HG03575 (cell line): ENCODE data around the gene SPATC1L.
"Not testable (repeated sequence)": the region's sequence is repeated elsewhere in the genome, so short reads cannot be mapped to it uniquely, and the experiment has no call there.

Experiments used
- ATAC-seq: cut with Tn5 transposase; IDR thresholded peaks from one replicate; pipeline ENCODE4 v1.9.1; 2021; ENCODE audit not compliant: unreplicated experiment, insufficient number of reproducible peaks, low FRiP score; ENCODE audit errors: extremely low read depth

Gene SPATC1L

DNA sequence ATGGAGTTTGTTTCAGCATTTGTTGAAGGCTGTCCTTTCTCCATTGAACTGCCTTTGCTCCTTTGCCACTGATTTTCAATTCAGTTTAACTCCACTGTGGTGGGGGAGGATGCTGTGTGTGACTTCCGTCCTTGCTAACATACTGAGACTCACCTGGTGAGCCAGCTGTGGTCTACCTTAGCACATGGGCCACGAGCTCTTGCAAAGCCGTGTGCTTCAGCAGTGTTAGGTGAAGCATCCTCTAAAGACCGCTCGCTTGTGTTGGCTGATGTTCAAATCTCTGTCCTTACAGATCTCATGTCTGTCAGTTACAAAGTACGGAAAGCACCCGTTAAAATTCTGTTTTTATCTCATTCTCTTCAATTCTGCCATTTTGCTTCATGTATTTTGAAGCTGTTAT is 3.6 kb upstream of the SPATC1L start:
- no peak for ATAC-seq

GRCh38 chr21:46187261-46187660 is 3.0 kb upstream of the SPATC1L start:
- no peak for ATAC-seq

GRCh38 chr21:46185716-46186115 is 1.5 kb upstream of the SPATC1L start:
- no peak for ATAC-seq

- ATAC-seq, result no peak
These were observed 631 bp upstream of the SPATC1L start for GRCh38 chr21:46184625-46185555.

- ATAC-seq, result not testable (repeated sequence)
These were observed 836 bp downstream of the SPATC1L start for GRCh38 chr21:46183337-46183909.

DNA sequence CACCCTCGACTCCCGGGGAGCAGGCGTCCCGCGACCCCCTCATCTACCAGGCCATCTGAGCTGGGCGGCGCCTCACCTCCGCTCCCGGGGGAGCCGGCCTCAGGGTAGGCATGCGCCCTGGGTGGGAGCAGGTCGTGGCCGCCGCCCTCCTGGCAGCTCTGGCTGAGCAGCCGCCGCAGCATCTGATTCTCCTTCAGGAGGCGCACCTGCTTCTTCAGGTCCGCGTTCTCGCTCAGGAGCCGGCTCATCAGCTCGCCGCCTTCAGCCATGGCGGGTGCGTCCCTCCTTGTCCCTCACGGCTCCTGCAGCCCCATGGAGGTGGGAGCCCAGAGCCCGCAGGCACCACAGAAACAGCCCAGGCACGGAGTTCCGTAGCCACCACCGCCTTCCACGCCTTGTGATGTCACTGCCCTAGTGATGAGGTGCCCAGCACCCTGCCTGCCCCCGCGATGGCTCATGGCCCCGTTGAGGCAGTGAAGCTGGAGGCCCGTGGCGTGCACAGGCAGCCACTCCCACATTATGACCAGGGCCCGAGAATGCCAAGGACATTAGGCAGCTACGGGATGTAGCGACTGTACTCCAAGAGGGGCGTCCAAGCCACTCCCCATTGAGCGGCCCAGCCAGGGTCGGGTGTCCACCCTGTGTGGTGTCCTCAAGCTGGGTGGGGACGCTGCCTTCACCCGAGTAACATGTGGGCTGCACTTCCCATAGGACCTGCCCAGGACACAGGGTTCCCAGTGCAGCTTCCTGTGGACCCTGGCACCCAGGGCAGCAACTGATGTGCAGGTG is 1.5 kb downstream of the SPATC1L start:
- no peak for ATAC-seq

GRCh38 chr21:46181953-46182547 is 2.2 kb downstream of the SPATC1L start:
- no peak for ATAC-seq

GRCh38 chr21:46181436-46181835 is 2.8 kb downstream of the SPATC1L start:
- ATAC-seq, result no peak

DNA sequence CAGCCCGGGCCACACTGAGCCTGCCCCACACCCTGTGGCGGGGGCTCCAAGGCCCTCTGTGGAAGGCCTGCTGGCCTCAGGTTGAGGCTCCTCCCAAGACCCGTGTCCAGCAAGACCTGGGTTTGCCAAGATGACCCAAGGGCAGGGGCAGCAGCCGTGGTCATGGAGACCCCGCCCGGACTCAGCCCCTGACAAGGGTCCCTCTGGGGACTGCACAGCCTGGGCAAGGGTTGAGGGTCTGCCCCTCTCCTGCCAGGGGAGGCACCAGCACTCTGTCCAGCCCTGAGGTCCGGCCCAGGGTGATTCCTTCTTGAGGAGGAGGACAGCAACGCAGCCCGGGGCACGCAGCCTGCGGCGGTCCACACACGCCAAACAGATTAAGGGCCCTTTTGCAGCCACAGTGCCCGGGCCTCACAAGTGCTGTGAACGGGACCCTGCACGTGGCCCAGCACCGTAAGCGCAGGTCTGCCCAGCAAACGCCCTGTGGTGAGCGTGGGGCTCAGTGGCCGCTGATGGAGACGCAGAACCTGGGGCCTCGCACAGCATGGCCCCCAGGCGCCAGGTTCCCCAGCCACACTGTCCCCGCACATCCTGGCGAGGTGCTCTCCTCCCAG is 3.4 kb downstream of the SPATC1L start:
- no peak for ATAC-seq

DNA sequence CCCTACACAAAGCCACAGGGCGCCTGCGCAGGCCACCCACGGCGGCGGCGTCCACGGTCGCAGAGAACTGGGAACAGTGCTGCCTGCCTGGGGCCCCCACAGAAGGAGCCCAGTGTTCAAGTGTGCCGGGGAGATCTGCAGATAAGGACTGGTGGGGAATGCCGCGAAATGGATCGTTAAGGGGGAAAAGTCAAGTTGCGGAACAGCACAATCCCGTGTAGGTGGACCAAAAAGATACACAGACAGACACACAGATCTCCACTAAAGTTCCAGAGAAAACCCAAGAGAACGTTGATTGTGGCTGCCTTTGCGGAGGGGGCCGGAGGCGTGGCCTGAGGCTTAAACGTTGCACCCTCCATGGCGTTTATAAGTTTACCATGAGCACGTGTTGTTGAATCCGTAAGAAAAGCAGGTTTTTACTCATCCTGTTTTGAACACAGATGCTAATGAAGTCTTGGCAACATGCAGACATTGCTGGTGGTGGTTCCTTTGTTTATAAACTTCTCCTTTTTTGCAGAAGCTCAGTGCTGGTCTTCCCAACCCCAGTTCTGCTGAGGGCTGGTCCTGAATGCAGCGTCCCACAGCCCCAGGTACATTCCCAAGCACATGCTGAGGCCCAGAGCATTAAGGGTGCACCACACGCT is 4.1 kb downstream of the SPATC1L start:
- no peak for ATAC-seq

DNA sequence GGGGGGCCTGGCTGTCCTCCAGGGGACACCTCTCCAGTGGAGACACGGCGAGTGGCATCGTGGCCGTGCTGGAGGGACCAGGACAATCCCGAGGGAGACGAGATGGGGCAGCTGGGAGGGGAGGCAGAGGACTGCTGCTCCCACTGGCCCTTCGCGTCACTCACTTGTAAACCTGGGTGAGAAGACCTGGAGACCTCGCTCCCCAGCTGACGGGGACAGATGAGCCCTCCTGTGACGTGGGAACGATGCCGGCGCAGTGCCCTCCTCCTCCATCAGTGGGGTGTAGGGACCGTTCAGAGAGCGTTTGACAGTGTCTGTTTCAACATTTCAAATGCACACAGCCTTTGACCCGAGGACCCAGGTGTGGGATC is 4.6 kb downstream of the SPATC1L start:
- ATAC-seq, result no peak

DNA sequence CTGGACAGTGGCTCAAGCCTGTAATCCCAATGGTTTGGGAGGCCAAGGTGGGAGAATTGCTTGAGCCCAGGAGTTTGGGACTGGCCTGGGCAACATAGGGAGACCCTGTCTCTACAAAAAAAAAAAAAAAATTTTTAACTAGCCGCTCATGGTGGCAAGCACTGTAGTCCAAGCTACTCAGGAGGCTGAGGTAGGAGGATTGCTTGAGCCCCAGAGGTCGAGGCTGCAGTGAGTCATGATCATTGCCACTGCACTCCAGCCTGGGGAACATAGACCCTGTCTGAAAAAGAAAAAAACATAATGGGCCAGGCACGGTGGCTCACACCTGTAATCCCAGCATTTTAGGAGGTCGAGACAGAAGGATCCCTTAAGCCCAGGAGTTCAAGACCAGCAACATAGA is 5.3 kb downstream of the SPATC1L start:
- ATAC-seq, result no peak

GRCh38 chr21:46176443-46177129 is 7.7 kb downstream of the SPATC1L start:
- ATAC-seq, result not testable (repeated sequence)

- no peak for ATAC-seq
These were observed 10.7 kb downstream of the SPATC1L start for GRCh38 chr21:46173573-46173972.

DNA sequence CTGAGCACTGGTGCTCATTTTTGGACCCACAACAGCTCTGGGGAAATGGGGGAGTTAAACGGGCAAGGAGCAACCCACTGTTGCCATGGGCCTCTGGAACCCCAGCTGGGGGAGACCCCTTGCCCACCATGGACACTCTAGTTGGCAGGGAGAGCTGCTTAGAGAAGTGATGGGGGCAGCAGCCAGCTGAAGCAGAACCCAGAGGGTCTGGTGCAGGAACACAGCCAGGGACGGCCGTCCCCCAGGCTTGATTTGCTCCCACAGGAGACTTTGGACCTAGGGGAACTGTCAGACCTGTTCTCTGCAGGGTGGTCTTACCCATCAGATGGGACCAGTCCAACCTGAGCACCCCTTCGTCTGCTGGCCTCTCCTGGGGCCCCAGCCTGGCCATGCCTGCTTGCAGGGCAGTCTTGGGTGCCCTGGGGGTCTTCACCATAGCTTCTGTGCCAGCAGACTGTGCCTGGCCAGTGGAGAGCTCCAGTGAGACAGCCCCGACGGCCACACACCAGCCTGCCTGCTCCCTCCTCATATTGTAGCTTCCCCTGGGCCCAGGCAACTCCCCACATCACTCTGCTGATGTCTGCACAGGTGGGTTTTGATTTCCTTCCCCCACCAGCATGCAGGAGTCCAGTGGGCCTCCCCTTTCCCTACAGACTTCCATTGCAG is 11.3 kb downstream of the SPATC1L start:
- no peak for ATAC-seq

DNA sequence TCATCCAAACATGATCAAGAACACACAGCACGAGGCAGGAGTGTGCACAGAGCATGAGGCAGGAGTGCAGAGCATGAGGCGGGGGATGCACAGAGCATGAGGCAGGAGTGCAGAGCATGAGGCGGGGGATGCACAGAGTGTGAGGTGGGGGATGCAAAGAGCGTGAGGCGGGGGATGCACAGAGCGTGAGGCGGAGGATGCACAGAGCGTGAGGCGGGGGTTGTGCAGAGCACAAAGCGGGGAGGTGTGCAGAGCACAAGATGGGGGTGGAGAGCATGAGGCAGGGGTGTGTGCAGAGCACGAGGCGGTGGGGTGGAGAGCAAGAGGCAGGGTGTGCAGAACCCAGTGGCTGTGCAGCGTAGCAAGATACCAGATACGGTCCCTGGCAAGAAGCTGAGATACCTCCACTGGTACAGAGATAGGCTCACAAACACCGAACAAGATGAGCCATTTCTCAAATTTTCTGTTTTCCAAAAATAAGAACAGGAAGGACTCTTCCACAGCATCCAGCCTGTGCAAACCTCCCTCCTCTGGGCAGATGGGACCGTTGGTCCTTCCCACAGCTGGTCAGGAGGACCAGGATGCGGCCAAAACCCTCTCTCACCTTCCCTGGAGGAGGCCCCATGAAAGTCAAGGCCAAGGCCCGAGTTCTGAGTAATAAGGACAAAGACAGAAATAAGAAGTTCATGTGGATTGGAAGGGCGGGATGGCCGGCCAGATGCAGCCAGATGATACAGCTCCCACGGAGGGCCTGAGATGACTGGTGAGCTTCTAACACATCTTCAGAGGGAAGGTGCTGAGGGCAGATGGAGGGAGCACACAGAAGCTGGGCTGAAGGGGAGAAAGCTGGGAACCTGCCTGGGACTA is 12.0 kb downstream of the SPATC1L start:
- no peak for ATAC-seq

- no peak for ATAC-seq
These were observed 12.7 kb downstream of the SPATC1L start for GRCh38 chr21:46171585-46171984.
